BJ (cell line): ENCODE data around the gene ETFB. TPM values are rescaled to one million over a fixed set of nuclear protein-coding genes. Genes with fewer than 3 reads are reported as not detected.

Experiments
- CTCF ChIA-PET: fragments of 350-600 bp; formaldehyde crosslinking; extraction: SDS; loops from one replicate; lab custom pipeline; 2021; ENCODE audit warnings: antibody characterized with exemption, inconsistent platforms; lab: Yijun Ruan, JAX
- POLR2A ChIA-PET: fragments of 300-600 bp; sonication (Branson Sonifier 250); formaldehyde crosslinking; extraction: SDS; loops from one replicate; lab custom pipeline; 2021; ENCODE audit warnings: antibody characterized with exemption; lab: Charles Lee
- DNase-seq: peaks from one replicate; pipeline ENCODE4 v3.0.0-alpha.2; 2011; ENCODE audit warnings: low read depth
- H3K27me3 ChIP-seq: 2 replicates; pipeline ENCODE4 v1.6.0; 2011; ENCODE audit warnings: low read length; ENCODE audit not compliant: control insufficient read depth, insufficient read depth
- H3K36me3 ChIP-seq: 2 replicates; pipeline ENCODE4 v1.5.1; 2011; ENCODE audit warnings: low read length; ENCODE audit not compliant: control insufficient read depth, insufficient read depth
- H3K4me3 ChIP-seq: 2 replicates; pipeline ENCODE4 v1.5.1; 2011; ENCODE audit warnings: low read depth, mild to moderate bottlenecking, control low read depth, low read length
- CTCF ChIP-seq: IDR thresholded peaks from 2 replicates; pipeline ENCODE4 v1.5.1; 2011; ENCODE audit warnings: low read depth, mild to moderate bottlenecking, control low read depth, inconsistent platforms, low read length, moderate library complexity; ENCODE audit not compliant: insufficient read depth
- polyA plus RNA-seq: library from polyadenylated mRNA; depleted of rRNA; stranded (reverse); fragments of >200 nt; gene quantifications from 2 replicates; pipeline ENCODE4 v1.2.3, GENCODE V29; 2011

ETFB gene
- polyA plus RNA-seq, 1 experiment, result 149 TPM

GRCh38 chr19:51364200-51365106 lies 1.7 kb downstream of the ETFB start:
- Histone ChIP-seq H3K36me3 (no peaks in the 10 kb centered on the region), H3K27me3 (no peaks in the 10 kb centered on the region), H3K4me3 (no peak overlapping the region)
- CTCF ChIA-PET, result interaction anchor here (1.4 kb wide), 1 partner anchor 30 kb away, joined by 3 read pairs; no protein-coding TSS in a partner anchor
- TF ChIP-seq CTCF, result no peak
- no peak for DNase-seq
- POLR2A ChIA-PET, result no interaction called here

GRCh38 chr19:51361239-51361638 lies 4.9 kb downstream of the ETFB start:
- Histone ChIP-seq H3K36me3 (no peaks in the 10 kb centered on the region), H3K27me3 (no peaks in the 10 kb centered on the region), H3K4me3 (no peak overlapping the region)
- no peak for TF ChIP-seq CTCF
- ChIA-PET CTCF (interaction anchor here (0.6 kb wide), 1 partner anchor 31 kb away, joined by 3 read pairs; no protein-coding TSS in a partner anchor), POLR2A (no interaction called here)
- DNase-seq, result no peak

- ChIA-PET CTCF (interaction anchor here (1.3 to 1.5 kb wide), 4 partner anchors 11 to 21 kb away, joined by 3 to 4 read pairs (median 4); partner anchors contain the start of gene VSIG10L), POLR2A (interaction anchor here (0.7 to 0.8 kb wide), 2 partner anchors 8 to 20 kb away, joined by 4 to 5 read pairs; no protein-coding TSS in a partner anchor)
- peak; percentile 46 for DNase-seq
- no peak overlapping the region for H3K4me3 ChIP-seq
- no peaks in the 10 kb centered on the region for H3K27me3 ChIP-seq
- H3K36me3 ChIP-seq, result peaks cover under 1% of the 10 kb centered on the region
- TF ChIP-seq CTCF, result no peak
Observed at GRCh38 chr19:51359294-51359693, 6.9 kb downstream of the ETFB start.

- DNase-seq, result no peak
- Histone ChIP-seq H3K4me3 (no peak overlapping the region), H3K27me3 (no peaks in the 10 kb centered on the region), H3K36me3 (peaks cover 2% of the 10 kb centered on the region)
- ChIA-PET CTCF (interaction anchor here (1.5 kb wide), 1 partner anchor 10 kb away, joined by 4 read pairs; no protein-coding TSS in a partner anchor), POLR2A (no interaction called here)
- no peak for TF ChIP-seq CTCF
Observed at GRCh38 chr19:51357952-51358351, 8.2 kb downstream of the ETFB start.

- Histone ChIP-seq H3K27me3 (no peaks in the 10 kb centered on the region), H3K36me3 (peaks cover 4% of the 10 kb centered on the region), H3K4me3 (no peak overlapping the region)
- ChIA-PET CTCF (no interaction called here), POLR2A (no interaction called here)
- no peak for TF ChIP-seq CTCF
- no peak for DNase-seq
Observed at GRCh38 chr19:51356159-51356801, 9.9 kb downstream of the ETFB start.
